ENCODE measurements around the gene PAK1. TPM values are rescaled to one million over a fixed set of nuclear protein-coding genes. Genes with fewer than 3 reads are reported as not detected.

PAK1 gene
- total and polyA plus RNA-seq, 10 of the 15 experiments (the other 5 are each of a cell fraction or from before 2014, with no cell fraction given), result 43.8 to 321 (median 110) TPM

DNA sequence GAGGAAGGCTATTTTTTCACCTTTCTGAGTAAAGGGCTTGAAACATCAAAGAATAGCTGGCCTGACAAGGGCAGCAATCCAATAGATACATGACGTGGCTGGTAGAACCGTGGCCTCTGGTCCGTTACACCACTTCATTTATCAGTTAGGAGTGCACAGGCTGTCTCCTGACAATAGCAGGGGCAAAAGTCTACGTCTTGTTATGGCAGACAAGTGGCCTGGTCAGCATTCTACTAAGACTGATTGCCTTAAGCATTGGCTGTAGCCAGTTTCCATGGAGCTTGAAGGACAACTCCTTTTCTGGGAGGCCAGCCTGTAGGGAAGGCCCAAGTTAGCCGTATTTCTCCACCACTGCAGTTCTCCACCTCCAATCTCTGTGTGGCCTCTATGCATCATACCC, 163.2 kb downstream of the PAK1 start:
- H3K4me3 ChIP-seq, result no peak overlapping the region
- RAD21 ChIA-PET (ENCODE audit: unreplicated experiment), result interaction anchor here (1.5 kb wide), 1 partner anchor 237 kb away, joined by 3 read pairs; no protein-coding TSS in a partner anchor
- SMC1A ChIA-PET (ENCODE audit: uncharacterized antibody, unreplicated experiment), result no interaction called here
- POLR2A ChIA-PET, result no interaction called here
- no peaks in the 10 kb centered on the region for H3K27me3 ChIP-seq (replicated peaks in 1 of 2; ENCODE audit: control insufficient read depth in 2 of 2, insufficient read depth in 2 of 2, low read length in 1 of 2)
- H3K27ac ChIP-seq (ENCODE audit: control insufficient read depth, insufficient read depth), result no peak overlapping the region
- WGBS (ENCODE audit: insufficient coverage, insufficient replicate concordance, low lambda C conversion rate, missing lambda C conversion rate), result 6% methylated on average over 5 of the region's 5 CpGs
- TF ChIP-seq RBBP5 (conservative IDR thresholded peaks at IDR 0.05) (no peak), SIN3A (IDR thresholded peaks at IDR 0.05; ENCODE audit: low read depth, low read length) (no peak), NR2C2 (IDR thresholded peaks at IDR 0.05; ENCODE audit: borderline replicate concordance, control insufficient read depth, insufficient read length, low read depth) (no peak), WRNIP1 (IDR thresholded peaks at IDR 0.05; ENCODE audit: borderline replicate concordance, low read depth, low read length) (no peak), LARP7 (IDR thresholded peaks at IDR 0.05) (no peak), IKZF2 (IDR thresholded peaks at IDR 0.05) (no peak), ESRRA (IDR thresholded peaks at IDR 0.05; ENCODE audit: low read length) (no peak), POLR2AphosphoS5 (IDR thresholded peaks at IDR 0.05; ENCODE audit: low read length) (no peak), POU2F2 (IDR thresholded peaks at IDR 0.05; ENCODE audit: borderline replicate concordance, low read depth, low read length) (no peak), SUPT20H (IDR thresholded peaks at IDR 0.05; ENCODE audit: borderline replicate concordance, control insufficient read depth, low read depth, low read length) (no peak), RELA (IDR thresholded peaks at IDR 0.05; ENCODE audit: borderline replicate concordance, partially characterized antibody) (no peak), PAX8 (IDR thresholded peaks at IDR 0.05) (no peak), NFYB (IDR thresholded peaks at IDR 0.05; ENCODE audit: insufficient read depth, low read depth, low read length) (no peak)
- TF ChIP-seq, protein P1, sequence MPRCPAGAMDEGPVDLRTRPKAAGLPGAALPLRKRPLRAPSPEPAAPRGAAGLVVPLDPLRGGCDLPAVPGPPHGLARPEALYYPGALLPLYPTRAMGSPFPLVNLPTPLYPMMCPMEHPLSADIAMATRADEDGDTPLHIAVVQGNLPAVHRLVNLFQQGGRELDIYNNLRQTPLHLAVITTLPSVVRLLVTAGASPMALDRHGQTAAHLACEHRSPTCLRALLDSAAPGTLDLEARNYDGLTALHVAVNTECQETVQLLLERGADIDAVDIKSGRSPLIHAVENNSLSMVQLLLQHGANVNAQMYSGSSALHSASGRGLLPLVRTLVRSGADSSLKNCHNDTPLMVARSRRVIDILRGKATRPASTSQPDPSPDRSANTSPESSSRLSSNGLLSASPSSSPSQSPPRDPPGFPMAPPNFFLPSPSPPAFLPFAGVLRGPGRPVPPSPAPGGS (IDR thresholded peaks at IDR 0.05; ENCODE audit: borderline replicate concordance, insufficient read depth, low read depth, low read length, poor library complexity, severe bottlenecking), result no peak
- TF ChIP-seq, protein P2, sequence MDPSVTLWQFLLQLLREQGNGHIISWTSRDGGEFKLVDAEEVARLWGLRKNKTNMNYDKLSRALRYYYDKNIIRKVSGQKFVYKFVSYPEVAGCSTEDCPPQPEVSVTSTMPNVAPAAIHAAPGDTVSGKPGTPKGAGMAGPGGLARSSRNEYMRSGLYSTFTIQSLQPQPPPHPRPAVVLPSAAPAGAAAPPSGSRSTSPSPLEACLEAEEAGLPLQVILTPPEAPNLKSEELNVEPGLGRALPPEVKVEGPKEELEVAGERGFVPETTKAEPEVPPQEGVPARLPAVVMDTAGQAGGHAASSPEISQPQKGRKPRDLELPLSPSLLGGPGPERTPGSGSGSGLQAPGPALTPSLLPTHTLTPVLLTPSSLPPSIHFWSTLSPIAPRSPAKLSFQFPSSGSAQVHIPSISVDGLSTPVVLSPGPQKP (IDR thresholded peaks at IDR 0.05; ENCODE audit: low read depth, low read length), result no peak
- ATAC-seq (no peak), DNase-seq (ENCODE audit: low read depth, low spot score) (no peak), FAIRE-seq (no peak)
- H3K9ac ChIP-seq (ENCODE audit: control insufficient read depth, insufficient read depth, low read length), result no peak overlapping the region
- H3K4me1 ChIP-seq (ENCODE audit: control insufficient read depth, insufficient read depth, low read length), result no peaks in the 10 kb centered on the region
- in situ Hi-C loops (cut with MboI), result no loop called here
- H4K20me1 ChIP-seq (ENCODE audit: control insufficient read depth, insufficient read depth), result no peaks in the 10 kb centered on the region
- no peaks in the 10 kb centered on the region for H3K79me2 ChIP-seq (ENCODE audit: control insufficient read depth, insufficient read depth, low read length)
- CTCF ChIA-PET, result no interaction called here
- intact Hi-C loops (cut with micrococcal nuclease; ENCODE audit: unreplicated experiment), result no loop called here
- no peaks in the 10 kb centered on the region for H3K36me3 ChIP-seq (ENCODE audit: control insufficient read depth in 2 of 2, insufficient read depth in 2 of 2, low read length in 1 of 2)
- no peaks in the 10 kb centered on the region for H3K9me3 ChIP-seq (replicated peaks; ENCODE audit: control insufficient read depth, insufficient read depth, low read length)
- no peak overlapping the region for H2AFZ ChIP-seq (ENCODE audit: control insufficient read depth, low read depth, low read length)
- no peak overlapping the region for H3K4me2 ChIP-seq (ENCODE audit: control insufficient read depth, insufficient read depth)
- no TSS peak for BruUV-seq (replicated peaks)

Data from GM12878 (cell line).